ENCODE results near the gene YWHAH.
A peak's percentile ranks its signal among the peaks of the same experiment; 100 is the strongest.

Gene YWHAH

GRCh38 chr22:31917227-31917921 lies 27.0 kb upstream of the YWHAH start:
- TF ChIP-seq, protein P1, sequence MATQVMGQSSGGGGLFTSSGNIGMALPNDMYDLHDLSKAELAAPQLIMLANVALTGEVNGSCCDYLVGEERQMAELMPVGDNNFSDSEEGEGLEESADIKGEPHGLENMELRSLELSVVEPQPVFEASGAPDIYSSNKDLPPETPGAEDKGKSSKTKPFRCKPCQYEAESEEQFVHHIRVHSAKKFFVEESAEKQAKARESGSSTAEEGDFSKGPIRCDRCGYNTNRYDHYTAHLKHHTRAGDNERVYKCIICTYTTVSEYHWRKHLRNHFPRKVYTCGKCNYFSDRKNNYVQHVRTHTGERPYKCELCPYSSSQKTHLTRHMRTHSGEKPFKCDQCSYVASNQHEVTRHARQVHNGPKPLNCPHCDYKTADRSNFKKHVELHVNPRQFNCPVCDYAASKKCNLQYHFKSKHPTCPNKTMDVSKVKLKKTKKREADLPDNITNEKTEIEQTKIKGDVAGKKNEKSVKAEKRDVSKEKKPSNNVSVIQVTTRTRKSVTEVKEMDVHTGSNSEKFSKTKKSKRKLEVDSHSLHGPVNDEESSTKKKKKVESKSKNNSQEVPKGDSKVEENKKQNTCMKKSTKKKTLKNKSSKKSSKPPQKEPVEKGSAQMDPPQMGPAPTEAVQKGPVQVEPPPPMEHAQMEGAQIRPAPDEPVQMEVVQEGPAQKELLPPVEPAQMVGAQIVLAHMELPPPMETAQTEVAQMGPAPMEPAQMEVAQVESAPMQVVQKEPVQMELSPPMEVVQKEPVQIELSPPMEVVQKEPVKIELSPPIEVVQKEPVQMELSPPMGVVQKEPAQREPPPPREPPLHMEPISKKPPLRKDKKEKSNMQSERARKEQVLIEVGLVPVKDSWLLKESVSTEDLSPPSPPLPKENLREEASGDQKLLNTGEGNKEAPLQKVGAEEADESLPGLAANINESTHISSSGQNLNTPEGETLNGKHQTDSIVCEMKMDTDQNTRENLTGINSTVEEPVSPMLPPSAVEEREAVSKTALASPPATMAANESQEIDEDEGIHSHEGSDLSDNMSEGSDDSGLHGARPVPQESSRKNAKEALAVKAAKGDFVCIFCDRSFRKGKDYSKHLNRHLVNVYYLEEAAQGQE (IDR thresholded peaks at IDR 0.05; ENCODE audit: insufficient replicate concordance, low read depth), result no peak
- TF ChIP-seq CTCF (IDR thresholded peaks at IDR 0.05; ENCODE audit: insufficient read depth, low read length) (no peak), SPI1 (IDR thresholded peaks at IDR 0.05; ENCODE audit: borderline replicate concordance, low read depth) (no peak), POLR2AphosphoS5 (IDR thresholded peaks at IDR 0.05; ENCODE audit: low read depth) (no peak)
- Histone ChIP-seq H3K27me3 (ENCODE audit: insufficient read depth, poor library complexity, severe bottlenecking) (no peaks in the 10 kb centered on the region), H3K27ac (replicated peaks) (peak overlapping the region; percentile 84), H3K4me3 (replicated peaks; ENCODE audit: insufficient read depth, low read length) (peak overlapping the region; percentile 11; the same call in 1 of the 2 replicates)
- peak; percentile 78 to 83 for DNase-seq (ENCODE audit: low read depth in 1 of 2, low spot score in 1 of 2)

GRCh38 chr22:31919730-31920129 lies 24.6 kb upstream of the YWHAH start:
- H3K27ac ChIP-seq (replicated peaks), result peak overlapping the region; percentile 39
- no peaks in the 10 kb centered on the region for H3K27me3 ChIP-seq (ENCODE audit: insufficient read depth, poor library complexity, severe bottlenecking)
- H3K4me3 ChIP-seq (replicated peaks; ENCODE audit: insufficient read depth, low read length), result no peak overlapping the region
- TF ChIP-seq SPI1 (IDR thresholded peaks at IDR 0.05; ENCODE audit: borderline replicate concordance, low read depth) (no peak), POLR2AphosphoS5 (IDR thresholded peaks at IDR 0.05; ENCODE audit: low read depth) (no peak), CTCF (IDR thresholded peaks at IDR 0.05; ENCODE audit: insufficient read depth, low read length) (no peak), GABPA (IDR thresholded peaks at IDR 0.05; ENCODE audit: low read depth) (no peak)
- TF ChIP-seq, protein P1 (IDR thresholded peaks at IDR 0.05; ENCODE audit: insufficient replicate concordance, low read depth), result no peak
- DNase-seq (ENCODE audit: low read depth in 1 of 2, low spot score in 1 of 2), result no peak

GRCh38 chr22:31920306-31920705 lies 24.0 kb upstream of the YWHAH start:
- Histone ChIP-seq H3K27ac (replicated peaks) (no peak overlapping the region), H3K4me3 (replicated peaks; ENCODE audit: insufficient read depth, low read length) (no peak overlapping the region), H3K27me3 (ENCODE audit: insufficient read depth, poor library complexity, severe bottlenecking) (no peaks in the 10 kb centered on the region)
- no peak for TF ChIP-seq SPI1 (IDR thresholded peaks at IDR 0.05; ENCODE audit: borderline replicate concordance, low read depth)
- no peak for TF ChIP-seq CTCF (IDR thresholded peaks at IDR 0.05; ENCODE audit: insufficient read depth, low read length)
- TF ChIP-seq, protein P1 (IDR thresholded peaks at IDR 0.05; ENCODE audit: insufficient replicate concordance, low read depth), result no peak
- TF ChIP-seq POLR2AphosphoS5 (IDR thresholded peaks at IDR 0.05; ENCODE audit: low read depth), result no peak
- TF ChIP-seq GABPA (IDR thresholded peaks at IDR 0.05; ENCODE audit: low read depth), result no peak
- no peak for DNase-seq (ENCODE audit: low read depth in 1 of 2, low spot score in 1 of 2)

Data from HL-60 (cell line).